ENCODE results near the gene SPRED2.

The SPRED2 gene

DNA sequence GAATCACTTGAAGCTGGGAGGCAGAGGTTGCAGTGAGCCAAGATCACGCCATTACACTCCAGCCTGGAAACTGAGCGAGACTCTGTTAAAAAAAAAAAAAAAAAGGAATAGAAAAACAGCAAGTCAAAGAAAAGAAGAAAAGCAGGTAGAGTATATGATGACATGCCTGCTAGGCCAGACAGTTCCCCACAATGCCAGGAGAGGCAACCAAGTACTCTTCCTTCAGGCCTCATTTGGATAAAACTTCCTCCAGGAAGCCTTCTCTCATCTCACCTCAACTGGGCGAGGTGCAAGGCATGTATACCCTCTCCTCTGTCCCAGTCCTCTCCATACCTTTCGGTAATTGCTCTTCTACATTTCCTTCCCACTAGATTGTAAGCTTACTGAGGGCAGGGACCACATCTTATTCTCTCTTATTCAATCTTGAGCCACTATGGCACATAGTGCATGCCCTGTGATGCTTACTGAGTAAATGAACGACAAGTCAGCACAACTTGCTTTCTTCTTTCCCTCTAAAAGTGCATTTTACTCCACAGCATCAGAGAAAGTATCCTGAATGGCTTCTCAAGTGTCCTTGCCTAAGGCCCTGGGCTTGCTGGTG, 10.1 kb upstream of the SPRED2 start:
- no peak for DNase-seq (ENCODE audit: extremely low read depth in 1 of 2, low read depth in 1 of 2)

GRCh38 chr2:65438137-65438899, 5.9 kb upstream of the SPRED2 start:
- no peak for DNase-seq (ENCODE audit: extremely low read depth in 1 of 2, low read depth in 1 of 2)

GRCh38 chr2:65437392-65438135, 5.2 kb upstream of the SPRED2 start:
- no peak for DNase-seq (ENCODE audit: extremely low read depth in 1 of 2, low read depth in 1 of 2)

GRCh38 chr2:65436824-65437221, 4.4 kb upstream of the SPRED2 start:
- no peak for DNase-seq (ENCODE audit: extremely low read depth in 1 of 2, low read depth in 1 of 2)

DNA sequence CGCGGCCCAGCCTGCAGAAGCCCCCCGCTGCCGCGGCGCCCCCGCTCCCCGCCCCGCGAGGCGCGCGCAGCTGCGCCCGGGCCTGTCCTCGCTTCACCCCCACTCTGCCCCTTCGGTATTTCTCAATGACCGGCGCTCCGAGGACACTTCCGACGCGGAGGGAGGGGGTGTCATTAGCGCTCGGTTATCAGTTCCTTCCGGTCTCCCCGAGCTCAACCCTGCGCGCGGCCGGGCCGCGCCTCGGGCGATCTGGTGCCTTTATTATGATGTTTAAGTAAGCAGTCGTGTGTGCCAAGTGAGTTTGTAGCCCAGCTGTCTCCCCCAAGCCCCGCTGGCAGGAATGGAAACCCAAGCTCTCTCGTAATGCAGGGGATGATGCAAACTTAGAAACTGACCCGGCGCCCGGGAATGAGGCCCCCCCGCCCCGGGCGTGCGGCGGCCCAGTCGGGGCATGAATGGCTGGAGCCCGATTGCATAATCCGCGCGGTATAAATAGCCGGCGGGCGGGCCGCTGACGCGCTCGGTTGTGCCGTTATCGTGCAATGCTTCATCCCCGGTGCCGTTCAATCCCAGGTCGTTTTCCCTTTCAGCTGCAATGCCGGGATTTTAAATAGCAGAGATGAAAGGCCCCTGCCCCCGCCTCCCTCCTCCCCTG, 3.9 kb upstream of the SPRED2 start:
- peak in 1 of 2 donors; percentile 16 for DNase-seq (ENCODE audit: extremely low read depth in 1 of 2, low read depth in 1 of 2)

DNA sequence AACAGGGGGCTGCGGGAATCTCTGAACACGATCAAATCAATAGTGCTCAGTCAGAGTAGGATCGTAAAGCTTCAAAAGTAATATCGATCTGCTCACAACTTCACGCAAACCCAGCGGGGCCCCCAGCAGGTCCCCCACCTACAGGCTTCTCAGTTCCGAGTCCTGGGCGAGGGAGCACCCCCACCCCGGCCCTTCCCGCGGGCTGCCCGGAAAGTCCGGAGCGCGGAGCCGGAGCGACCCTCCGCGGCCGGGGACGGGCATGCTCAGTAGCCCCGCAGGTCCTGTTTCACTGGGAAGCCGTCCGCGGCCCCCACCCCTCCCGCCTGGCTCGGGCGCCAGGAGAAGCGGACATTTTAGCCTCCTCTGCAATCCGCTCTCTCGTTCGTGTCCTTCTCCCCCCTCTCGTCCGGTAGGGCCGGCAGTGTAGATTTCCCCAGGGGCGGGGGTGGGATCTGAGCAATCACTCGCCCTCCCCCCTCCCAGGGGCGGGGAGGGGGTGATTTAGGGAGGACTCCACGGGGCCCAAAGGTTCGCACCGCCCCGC, 3.3 kb upstream of the SPRED2 start:
- DNase-seq (ENCODE audit: extremely low read depth in 1 of 2, low read depth in 1 of 2) = peak in 1 of 2 donors; percentile 6

GRCh38 chr2:65434592-65435241, 2.3 kb upstream of the SPRED2 start:
- DNase-seq (ENCODE audit: extremely low read depth in 1 of 2, low read depth in 1 of 2) = no peak

GRCh38 chr2:65431421-65432226, 775 bp downstream of the SPRED2 start:
- DNase-seq (ENCODE audit: extremely low read depth in 1 of 2, low read depth in 1 of 2) = peak in 1 of 2 donors; percentile 25

GRCh38 chr2:65430603-65431420, 1.6 kb downstream of the SPRED2 start:
- DNase-seq (ENCODE audit: extremely low read depth in 1 of 2, low read depth in 1 of 2) = peak in 1 of 2 donors; percentile 29

DNA sequence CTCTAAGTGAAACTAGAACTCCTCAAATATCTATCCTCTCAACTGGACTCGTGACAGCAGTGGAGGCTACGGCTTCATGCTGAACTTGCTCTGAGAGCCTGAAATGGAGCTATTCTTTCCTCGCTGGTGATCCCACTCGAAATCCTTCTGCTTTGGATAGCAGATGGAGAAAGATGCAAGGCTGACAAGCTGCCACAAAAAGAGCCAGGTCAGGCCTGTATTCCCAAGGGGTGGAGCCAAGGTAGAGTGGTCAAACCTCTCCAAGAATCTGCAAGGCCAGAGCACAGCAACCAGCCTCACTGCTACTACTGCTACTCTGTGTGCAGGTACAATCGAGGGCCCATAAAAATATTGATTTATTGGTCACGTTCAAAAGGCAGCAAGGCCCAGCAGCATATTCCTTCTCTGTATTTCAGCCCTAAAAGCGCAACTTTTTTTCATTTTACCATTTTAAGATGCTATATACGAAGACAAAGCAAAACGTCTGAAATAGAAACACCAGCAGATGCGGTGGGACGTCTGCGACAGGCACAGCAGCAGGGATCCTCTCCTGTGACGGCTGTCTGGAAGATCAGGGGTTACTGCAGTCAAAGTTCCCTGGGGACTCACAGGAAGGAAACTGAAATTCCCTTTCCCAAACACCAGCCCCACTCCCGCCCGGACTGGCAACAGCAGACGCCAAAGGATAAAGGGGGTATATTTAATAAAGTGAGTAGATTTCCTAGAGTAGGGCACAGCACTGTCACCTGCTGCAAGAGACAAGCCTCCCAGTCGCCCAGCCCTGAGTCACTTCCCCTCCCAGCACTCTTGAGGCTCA, 2.4 kb downstream of the SPRED2 start:
- DNase-seq (ENCODE audit: extremely low read depth in 1 of 2, low read depth in 1 of 2) = no peak

GRCh38 chr2:65427532-65427931, 4.9 kb downstream of the SPRED2 start:
- no peak for DNase-seq (ENCODE audit: extremely low read depth in 1 of 2, low read depth in 1 of 2)

DNA sequence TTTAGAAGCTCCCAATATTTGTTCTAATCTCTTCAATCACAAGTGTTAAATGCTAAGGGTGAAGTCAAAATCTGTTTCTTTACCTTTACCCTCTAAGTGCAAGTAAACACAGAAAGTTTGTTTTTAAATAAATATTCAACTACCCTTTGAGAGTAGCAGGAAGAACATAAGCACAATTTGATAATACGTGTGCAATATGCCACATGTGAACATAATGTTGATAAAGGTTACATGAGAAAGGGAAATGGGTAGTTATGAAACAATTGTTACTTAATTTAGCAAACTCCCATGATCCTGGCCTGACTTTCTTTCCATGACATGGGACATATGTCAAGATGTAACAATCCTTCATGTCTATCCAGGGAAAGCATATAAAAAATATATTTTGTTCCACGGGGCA, 7.1 kb downstream of the SPRED2 start:
- no peak for DNase-seq (ENCODE audit: extremely low read depth in 1 of 2, low read depth in 1 of 2)

GRCh38 chr2:65424391-65424790, 8.0 kb downstream of the SPRED2 start:
- DNase-seq (ENCODE audit: extremely low read depth in 1 of 2, low read depth in 1 of 2) = no peak

- DNase-seq (ENCODE audit: extremely low read depth in 1 of 2, low read depth in 1 of 2) = no peak
Observed at GRCh38 chr2:65421432-65421748, 11.0 kb downstream of the SPRED2 start.

DNA sequence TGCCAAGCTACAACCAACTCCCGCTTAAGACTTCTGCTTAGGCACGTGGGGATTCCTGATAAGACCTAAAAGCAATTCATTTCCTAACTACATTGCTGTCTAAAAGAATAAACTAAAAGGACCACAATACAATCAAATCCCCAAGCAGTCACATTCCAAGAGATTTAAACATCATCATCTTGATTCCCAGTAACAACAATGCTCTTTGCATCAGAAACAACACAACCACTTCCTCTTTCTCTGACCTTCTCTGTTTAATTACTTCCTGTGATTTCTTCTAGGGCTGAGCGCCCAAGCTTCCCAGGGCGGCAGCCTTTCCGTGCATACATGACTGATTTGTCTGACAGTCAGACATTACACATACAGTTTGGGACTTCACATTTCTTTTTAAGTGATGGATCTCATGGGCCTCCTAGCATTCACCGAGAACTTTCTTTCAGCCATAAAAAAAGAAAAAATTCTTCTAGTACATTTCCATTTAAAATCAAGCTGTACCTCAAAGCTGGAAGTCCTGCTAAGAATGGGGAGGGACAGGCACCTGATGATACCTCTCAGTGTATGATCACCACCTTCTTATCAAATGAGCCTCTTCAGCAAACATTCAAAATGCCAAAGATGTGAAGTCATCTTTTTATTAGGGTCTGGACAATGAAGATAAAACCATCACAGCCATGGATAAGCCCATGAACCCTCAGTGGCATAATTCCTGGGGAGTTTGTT, 11.5 kb downstream of the SPRED2 start:
- DNase-seq (ENCODE audit: extremely low read depth in 1 of 2, low read depth in 1 of 2) = no peak

DNA sequence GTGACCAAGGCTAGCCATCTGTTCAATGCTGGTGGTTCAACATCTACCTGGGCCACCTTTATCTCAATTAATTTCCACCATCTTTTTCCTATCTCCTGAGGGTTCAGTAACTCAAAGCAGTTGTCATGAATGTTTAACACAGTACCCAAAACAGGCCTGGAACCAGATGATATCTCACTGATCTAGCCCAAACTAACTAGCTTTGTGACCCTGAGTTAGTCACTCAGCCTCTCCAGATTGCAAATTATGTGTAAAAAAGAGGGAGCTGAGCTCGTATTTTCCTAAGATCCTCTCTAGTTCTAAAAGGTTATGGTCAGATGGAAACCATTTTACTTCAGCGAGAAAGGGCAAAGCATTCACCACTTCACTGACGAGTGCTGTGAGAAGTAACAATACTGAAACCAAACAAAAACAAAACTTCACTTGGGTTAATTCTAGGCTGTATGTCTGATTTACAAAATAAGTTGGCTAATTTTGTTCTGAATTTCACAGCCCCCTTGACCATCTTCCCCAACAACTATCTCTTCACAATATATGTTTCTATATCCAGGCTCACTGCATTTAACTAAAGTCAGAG, 14.8 kb downstream of the SPRED2 start:
- DNase-seq (ENCODE audit: extremely low read depth in 1 of 2, low read depth in 1 of 2) = no peak

- no peak for DNase-seq (ENCODE audit: extremely low read depth in 1 of 2, low read depth in 1 of 2)
Observed at GRCh38 chr2:65416945-65417344, 15.5 kb downstream of the SPRED2 start.
